GM04503 (cell line): Measurements from ENCODE around the gene ABLIM2.

Experiments used
- DNase-seq: peaks from one replicate; pipeline ENCODE4 v3.0.0-alpha.2; 2012; ENCODE audit warnings: low read depth

ABLIM2 gene

DNA sequence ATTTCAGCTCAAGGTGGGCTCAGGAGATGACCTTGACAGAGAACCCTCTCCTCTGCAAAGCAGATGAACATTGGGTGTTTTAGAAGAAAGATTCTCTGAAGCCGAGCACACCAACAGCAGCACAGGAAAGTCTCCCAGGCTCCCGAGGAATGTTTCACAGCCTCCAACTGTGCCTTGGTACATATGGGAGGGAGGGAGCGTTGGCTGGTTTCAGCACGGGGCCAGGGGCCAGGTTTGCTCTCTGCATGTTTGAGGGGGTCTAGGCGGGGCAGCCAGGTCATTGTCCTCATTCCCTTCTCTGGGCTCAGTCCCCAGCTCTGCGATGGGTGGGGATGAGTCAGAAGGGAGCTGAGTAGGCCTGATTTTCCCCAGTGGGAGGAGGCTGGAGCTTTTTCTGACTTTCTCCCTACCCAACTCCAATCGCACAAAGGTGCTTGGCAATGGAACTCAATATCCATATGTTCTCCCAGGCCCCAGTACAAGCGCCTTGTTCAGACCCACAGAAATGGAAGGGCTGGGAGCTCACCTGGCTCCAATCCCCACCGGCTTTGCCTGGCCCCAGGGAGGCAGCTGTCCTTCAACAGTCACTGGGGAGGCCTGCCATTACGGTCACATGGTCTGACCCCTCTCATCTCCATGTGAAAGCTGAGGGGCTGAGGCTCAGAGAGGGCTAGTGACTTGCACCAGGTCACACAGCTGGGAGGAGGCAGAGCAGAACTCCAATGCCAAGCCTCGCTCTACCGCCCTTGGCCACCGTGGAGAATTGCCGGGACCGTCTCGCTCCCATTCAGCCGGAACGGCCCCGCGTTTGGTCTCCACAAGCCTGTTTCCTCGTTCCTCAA, 110.6 kb downstream of the ABLIM2 start:
- no peak for DNase-seq

DNA sequence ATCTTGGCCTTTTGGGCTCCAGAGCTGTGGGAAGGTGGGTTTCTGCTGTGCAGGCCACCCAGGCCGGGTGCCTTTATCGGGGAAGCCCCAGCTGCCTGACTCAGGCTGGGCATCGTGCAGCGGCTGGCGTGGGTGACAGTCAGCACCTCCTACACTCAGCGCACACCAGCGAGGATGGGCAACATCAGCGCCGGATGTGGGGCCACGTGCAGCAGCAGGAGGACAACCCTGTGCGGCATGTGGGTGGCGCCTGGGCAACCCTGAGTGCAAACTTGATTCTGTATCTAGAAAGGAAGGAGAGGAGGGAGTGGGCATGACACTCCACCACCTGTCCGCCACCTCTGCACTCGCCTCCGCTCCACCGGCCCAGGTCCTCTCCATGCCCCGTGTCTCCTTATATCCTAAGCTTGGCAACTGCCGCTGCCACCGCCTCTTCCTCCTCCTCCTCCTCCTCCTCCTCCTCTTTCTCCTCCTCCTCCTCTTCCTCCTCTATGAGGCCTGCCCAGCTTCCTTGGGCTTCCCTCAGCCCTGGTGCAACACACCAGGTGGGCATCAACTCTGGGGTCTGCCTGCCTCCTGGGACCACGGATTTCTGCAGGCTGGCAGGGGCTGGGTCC, 111.6 kb downstream of the ABLIM2 start:
- DNase-seq, result no peak

DNA sequence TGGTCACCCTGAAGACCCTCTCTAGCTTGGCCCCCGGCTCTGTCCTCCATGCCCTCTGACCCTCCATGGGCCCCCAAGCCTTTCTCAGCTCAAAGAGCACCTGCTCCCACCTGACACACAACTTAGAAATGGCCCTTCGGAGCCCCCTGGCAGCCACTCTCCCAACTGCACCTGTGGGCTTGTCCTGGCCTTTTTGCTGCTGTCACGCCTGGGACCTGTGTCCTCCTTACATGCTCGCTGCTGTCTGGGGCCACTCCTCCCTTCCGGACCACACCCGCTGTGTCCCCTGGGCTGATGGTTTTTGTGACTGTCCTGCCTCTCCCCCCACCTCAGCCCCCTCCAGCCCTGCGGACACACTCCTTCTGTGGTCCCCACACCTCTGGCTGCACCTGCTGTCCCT, 112.7 kb downstream of the ABLIM2 start:
- DNase-seq, result no peak

DNA sequence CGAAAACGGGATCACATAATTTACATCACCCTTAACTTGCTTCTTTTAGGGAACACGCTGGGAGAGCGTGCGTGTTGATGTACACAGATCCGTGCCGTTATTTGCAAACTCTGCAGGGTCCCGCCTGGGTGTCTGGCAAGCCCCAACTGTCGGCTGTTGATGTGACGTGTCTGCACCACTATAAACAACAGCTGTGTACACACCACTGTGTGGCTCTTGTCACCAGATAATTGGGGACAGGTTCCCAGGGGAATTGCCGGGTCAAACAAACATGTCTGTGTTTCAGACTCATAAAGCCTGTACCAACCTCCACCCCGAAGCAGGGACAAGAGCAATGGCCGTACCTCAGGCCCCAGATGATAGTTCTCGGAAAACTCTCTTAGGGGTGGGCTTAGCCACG, 113.9 kb downstream of the ABLIM2 start:
- no peak for DNase-seq

DNA sequence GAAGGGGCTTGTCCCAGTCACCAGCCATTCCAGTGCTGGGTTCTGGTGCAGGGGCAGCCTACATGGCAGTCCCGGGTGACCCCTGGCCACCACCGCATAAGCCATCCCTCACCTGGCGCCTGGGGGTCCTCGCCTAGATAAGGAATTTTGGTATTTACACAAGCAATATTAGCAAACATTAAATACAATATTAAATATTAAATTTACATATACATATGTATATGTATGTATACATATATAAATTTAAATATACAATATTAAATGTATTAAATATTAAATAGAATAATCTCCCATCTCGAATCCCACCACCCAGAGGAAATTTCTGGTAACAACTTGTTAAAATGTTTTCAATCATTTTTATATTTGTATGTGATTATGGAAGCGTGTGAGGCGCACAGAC, 114.4 kb downstream of the ABLIM2 start:
- no peak for DNase-seq

DNA sequence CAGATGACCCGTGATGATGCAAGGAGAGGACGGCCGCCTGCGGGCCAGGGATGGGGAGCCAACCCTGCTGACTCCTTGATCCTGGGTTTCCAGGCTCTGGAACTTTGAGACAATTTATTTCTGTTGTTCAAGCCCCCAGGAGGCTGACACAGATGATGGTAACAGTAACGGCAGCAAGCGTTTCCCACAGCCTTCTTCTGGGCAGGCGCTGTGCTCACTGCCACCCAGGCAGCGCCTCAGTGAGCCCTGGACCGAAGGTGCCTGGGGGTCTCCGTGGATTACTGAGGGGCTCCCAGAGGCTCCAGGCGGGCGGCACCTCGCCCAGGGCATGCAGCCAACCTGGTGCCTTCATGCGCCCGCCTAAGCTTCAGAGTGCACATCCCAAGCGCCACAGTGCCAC, 115.0 kb downstream of the ABLIM2 start:
- DNase-seq, result no peak

DNA sequence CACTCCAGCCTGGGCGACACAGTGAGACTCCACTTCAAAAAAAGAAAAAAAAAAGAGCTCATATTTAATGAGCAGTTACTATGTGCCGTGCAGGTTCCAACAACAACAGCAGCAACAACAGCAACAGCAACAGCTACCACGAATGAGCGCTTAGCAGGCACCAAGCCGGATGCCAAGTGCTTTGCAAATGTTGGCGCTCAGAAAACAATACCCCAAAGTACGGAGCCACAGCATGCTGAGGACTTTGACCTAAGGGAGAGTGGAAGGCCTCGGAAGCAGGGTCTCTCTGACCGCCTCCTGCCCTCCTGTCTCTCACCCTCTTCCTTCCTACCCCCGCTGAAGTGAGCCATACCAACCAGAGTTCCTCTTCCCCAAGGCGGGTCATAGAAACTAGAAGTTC, 116.7 kb downstream of the ABLIM2 start:
- DNase-seq, result no peak

DNA sequence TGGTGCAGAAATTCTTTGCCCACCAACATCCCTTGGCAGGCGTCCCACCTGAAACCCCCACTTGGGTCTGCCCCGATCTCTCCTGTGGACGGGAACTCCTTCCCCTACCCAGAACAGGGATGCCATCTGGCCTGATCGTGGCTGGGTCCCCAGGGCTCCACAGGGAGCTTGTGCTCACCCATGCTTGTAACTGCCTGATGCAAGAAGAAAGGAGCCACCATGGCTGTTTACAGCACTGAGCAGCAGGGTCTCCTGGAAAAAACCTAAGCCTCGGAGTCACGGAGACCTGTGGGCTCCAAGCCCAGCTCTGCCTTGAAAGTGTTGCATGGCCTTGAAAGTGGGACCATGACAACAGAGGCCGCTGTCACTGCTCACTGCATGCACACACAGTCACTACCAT, 117.4 kb downstream of the ABLIM2 start:
- DNase-seq, result no peak

DNA sequence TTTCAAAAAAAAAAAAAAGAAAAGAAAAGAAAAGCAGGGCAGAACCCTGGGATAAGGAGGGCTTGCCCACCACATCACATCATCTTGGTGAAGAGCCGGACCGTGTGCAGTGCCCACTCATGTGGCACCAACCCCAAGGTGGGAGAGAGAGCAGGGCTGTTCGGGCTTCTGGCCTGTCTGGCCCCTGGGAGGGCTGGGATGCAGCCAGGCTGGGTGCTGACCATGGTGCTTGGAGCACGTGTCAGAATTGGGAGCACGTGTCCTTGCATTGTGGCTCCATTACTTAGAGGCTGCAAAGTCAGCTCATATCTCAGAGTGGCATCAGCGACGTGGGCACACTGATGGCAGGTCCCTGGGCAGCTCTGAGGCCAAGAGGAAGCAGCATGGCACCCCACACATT, 118.0 kb downstream of the ABLIM2 start:
- no peak for DNase-seq

DNA sequence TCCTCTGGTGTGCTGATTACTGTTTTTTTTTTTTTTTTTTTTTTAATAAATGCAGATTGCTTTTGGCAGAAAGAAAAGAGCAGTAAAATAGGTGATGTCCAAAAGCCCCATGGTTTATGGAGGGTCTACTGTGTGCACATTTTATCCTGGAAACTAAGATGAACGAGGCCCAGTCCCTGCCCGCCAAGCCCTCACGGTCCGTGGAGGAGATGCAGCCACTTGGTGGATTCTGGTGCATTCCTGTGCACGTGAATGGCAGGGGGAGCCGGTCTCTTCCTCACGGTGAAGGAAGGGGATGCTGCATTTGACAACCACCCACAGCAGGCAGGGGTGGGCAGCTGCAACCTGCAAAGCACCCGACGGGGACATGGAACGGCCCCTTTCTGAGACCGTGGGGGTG, 118.8 kb downstream of the ABLIM2 start:
- no peak for DNase-seq

DNA sequence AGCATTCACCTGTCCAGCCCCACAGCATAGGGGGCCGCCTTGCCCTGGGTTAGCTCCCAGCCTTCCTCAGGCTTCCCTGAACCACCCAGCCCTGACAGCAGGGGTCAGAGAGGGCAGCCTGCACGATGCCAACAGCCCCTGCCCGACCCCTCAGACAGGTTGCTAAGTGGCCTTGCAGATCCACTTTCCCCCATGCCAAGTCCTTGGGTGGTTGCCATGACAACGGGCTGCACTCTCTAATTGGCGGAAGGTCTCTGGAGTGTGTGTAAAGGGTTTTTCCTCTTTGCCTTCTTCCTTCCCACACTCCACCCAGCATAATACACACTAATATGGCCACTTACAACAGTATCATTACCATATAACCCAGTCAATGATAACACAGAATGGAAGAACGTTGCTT, 119.3 kb downstream of the ABLIM2 start:
- no peak for DNase-seq

DNA sequence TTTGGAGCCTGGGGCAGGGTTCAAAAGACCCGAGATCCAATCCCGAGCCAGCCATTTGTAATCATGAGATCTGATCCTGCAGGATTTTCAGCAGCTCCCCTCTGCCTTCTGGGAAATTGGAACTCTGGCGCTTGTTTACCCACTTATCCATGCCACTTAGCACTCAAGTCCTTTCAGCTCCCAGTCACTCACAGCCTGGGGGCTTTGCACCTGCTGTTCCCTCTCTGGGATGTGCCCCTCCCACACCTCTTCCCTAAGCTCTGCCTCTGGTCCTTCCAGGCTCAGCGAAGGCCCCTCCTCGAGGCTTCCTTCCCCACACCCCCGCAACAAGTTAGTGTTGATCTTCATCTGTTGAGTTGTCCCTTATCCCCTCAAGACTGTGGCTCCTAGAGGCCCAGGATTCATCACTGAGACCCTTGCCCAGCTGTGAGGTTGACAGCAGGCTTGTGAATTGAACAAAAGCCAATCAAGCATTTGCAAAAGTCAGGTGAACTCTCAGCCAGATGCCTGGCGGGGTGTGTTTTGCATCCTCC, 119.8 kb downstream of the ABLIM2 start:
- no peak for DNase-seq

DNA sequence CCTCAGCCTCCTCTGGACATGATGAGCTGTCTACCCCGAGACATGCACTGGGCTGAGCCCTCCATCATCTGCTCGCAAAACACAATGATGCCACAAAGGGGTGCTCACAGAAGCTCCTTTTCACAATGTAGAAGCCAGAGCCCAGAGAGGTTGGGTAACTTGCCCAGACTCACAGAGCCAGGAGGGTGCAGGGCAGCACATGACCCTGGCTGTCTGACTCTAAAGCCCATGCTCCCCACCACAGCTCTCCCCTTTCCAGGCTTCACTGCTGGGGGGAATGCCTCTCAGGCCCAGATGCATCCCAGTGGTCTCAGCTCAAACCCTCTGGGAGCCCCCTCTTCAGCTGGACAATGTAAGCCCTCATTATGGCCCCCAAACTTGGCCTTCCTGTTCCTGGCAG, 120.5 kb downstream of the ABLIM2 start:
- DNase-seq, result no peak

DNA sequence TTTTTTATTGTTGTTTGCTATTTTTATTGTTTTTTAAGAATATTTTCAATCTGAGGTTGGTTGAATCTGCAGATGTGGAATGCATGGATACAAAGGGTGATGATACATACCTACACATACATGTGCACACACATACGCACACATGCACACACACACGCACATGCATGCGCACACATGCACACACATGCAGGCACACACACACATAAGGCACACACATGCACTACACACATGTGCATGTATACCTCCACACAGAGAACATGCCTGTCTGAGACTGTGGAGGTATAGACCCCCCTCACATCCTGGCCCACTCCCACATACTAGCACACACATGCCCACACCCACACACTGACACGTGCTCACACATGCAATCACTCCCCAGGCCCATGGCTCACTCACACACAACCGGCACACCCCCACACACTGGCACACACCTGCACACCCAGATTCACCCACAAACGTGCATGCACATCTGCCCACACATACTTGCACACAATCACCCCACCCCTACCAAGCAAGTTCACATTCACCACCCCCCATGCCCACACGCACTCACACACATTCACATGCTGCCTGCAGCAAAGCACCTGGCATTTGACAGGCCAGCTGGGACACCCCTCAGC, 121.4 kb downstream of the ABLIM2 start:
- no peak for DNase-seq

DNA sequence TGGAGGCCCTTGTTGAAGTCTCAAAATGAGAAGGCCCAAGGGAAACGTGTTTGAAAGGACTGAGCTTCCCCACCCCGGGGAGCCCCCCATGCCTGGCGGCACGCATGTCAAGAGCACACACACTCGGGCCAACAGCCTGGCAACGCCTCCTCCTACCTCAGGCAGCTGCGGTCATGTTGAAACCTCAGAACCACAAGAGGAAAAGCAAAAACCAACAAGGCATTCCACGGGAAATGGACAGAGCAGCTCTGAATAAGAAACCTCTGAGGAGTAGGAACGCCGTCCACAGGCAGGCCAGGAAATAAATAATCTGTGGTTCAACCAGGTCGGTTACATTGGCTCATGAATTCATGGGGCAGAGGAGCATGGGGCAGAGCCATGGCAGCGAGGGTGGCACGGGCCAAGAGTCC, 123.2 kb downstream of the ABLIM2 start:
- peak; percentile 12 for DNase-seq

DNA sequence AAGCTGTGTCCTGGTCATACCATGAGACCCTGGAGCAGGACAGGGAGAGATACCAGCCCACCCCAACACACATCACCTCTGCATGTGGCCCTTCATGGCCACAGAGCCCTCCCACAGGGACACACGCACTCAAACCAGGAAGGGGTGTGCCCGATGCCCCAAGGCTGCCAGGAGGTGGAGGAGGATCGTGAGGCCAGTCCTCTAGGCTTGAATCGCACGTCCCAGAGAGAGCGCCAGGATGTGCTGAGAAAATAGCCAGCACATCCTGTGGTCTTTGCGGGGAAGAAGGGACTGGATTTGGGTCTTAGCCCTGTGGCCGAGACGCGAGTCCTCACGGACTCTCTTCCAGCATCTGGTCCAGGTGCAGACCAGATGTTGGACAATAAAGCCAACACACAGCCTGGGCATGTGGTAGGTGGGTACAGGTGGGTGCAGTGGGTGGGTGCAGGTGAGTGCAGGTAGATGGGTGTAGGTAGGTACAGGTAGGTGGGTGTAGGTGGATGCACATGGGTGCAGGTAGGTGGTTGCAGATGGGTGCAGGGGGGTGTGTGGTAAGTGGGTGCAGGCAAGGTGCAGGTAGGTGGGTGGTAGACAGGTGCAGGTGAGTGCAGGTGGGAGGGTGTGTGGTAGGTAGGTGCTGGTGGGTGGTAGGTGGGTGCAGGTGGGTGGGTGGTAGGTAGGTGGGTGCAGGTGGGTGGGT, 124.6 kb downstream of the ABLIM2 start:
- DNase-seq, result no peak

DNA sequence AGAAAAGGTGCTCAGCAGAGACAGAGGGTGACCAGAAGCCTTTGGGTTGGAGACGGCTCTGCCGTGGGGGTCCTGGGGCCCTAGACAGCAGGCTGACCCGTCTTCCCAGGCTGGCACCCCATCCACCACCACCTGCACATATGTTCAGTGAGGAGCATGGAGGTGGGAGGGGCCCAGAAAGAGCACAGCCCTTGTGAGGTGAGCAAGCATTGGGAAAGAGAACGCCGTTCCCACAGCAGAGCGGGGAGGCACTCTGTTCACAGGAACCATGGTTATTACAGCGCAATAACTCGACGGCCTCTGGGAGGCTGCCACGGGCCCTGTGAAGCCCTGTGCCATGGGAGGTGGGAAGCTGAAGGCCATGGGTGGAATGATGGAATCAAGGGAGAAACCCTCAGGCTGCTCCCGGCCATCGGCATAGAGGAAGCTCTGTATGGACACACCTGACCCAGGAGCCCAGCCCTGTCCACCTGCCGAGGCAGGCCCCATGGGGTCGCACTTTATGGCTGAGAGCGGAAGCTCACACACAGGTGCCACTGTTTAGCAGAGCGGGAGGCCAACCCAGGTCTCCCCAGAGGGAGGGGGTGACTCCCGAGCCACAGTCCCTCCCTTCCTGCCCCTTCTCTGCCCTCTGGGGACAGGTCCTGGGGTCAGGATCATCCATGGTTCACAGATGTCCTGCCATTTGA, 125.4 kb downstream of the ABLIM2 start:
- no peak for DNase-seq

DNA sequence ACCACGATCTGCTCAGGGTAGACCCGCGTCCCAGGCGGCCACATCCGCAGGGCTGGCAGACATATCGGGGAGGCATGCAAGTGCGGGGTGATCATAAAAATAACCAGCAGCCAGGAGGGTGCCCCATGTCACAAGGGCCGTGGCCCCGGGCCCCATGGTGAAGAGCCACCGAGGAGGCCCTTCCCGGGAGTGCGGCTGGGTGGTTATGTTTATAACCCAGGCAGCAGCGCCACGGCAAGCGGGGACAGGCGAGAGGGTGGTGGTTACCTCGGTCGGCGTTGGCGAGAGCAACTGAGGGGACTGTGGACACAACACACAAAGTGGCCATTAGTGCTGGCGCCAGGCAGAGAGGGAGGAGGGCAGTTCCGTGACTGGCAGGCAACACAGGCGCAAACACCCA, 126.2 kb downstream of the ABLIM2 start:
- DNase-seq, result no peak

DNA sequence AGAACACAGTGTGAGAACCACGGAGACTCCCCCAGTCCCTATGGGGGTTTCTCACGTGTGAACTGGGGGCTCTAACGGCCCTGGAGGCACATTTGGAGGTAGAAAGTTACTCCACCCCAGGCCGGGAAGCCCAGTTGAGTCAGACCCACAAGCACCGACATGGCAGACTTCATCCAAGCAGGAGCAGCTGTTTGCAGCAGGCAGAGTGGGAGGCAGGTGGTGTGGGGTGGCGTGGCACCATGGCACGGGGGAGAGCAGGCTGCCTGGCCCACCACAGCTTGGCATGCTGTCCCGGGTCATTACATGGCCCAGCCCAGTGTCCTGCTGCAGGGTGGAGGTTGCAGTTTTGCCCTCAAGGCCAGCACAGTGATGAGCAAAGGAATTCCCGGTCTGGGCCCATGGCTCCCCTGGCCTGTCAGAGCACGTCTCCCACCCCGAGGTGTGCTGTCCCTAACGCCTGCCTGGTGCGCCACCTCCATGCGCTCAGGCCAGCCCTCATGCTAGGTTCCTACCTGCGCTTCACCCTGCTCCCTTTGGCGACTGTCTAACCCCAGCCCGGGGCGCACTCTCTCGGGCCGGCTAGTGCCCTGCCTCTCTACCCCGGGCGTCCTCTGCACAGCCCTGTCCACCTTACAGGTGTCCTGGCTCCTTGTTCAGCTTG, 128.4 kb downstream of the ABLIM2 start:
- no peak for DNase-seq

DNA sequence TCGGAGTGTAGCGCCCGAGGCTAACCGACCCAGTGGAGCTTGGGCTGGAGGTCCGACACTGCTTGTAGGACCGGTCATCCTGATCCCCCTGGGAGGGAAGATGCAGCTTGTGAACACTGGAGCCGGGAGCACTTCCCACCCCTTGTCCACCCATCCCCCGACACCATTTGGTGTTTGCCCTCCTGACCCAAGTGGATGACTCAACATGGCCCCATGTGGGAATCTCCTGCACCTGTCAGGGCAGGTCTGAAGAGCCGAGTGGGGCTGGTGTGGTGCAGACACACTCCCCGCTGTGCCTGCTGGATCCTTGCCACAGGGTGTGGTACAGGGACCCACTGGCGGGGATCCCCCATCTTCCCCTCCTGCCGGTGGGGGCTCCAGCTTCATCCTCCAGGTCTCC, 128.9 kb downstream of the ABLIM2 start:
- DNase-seq, result no peak

DNA sequence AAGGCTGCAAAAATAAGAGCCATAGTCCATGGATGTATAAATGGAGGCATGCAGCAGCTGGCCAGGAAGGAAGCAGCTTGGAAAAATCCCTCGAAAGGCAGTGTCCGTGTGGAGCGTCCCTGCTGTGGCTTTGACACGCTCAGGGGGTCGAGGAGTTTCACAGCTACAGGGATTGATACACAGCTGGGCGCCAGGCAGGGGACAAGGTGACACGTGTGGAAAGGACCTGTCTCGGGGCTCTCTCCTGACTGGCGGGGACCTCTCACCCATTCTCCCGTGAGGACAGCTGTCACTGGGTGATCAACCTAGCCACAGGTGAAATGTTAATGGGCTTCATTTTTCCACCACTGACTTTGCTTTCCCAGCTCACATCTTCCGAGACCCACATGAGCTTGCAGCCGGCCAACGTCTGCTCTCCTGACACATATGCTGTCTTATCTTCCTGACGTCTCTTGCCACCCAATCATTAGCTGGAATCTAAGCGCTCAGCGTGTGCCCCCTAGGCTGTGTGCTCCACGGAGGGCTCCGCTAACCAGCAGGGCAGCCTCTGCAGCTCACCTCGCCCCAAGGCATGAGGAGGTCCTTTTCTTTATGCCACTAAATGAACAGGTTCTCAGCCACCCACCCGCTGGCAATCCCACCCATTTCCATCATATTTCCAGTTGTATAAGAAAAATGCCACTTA, 129.6 kb downstream of the ABLIM2 start:
- DNase-seq, result no peak
